SK-N-SH treated with all-trans-retinoic acid at 6 μM for 48 hours (cell line): Measurements from ENCODE around the gene EHBP1.

Experiments used
- ATAC-seq: fragments of 200-7000 bp; cut with Tn5 transposase; 3 replicates; pipeline ENCODE4 v1.9.1; 2020; ENCODE audit warnings: mild to moderate bottlenecking, moderate library complexity
- ARNTL ChIP-seq: fragments of 450-650 bp; formaldehyde crosslinking; IDR thresholded peaks from 2 replicates; pipeline ENCODE4 v1.5.0; 2020; ENCODE audit warnings: low read depth, mild to moderate bottlenecking, moderate library complexity, borderline replicate concordance
- BACH2 ChIP-seq: fragments of 250-450 bp; sonication (Bioruptor Pico); IDR thresholded peaks from 2 replicates; pipeline ENCODE4 v1.9.0; 2021; ENCODE audit warnings: mild to moderate bottlenecking, borderline replicate concordance
- CSDC2 ChIP-seq: fragments of 250-450 bp; sonication (Bioruptor Pico); IDR thresholded peaks from 2 replicates; pipeline ENCODE4 v1.5.0; 2020; ENCODE audit warnings: mild to moderate bottlenecking, moderate library complexity
- CSRNP3 ChIP-seq: fragments of 250-450 bp; sonication (Bioruptor Pico); IDR thresholded peaks from 2 replicates; pipeline ENCODE4 v1.5.1; 2021; ENCODE audit warnings: mild to moderate bottlenecking, moderate library complexity
- ESRRG ChIP-seq: fragments of 250-450 bp; sonication (Bioruptor Pico); IDR thresholded peaks from 2 replicates; pipeline ENCODE4 v1.6.1; 2021; ENCODE audit warnings: mild to moderate bottlenecking
- GLIS3 ChIP-seq: fragments of 250-450 bp; sonication (Bioruptor Pico); IDR thresholded peaks from 2 replicates; pipeline ENCODE4 v1.5.0; 2020; ENCODE audit warnings: mild to moderate bottlenecking, moderate library complexity
- ISL1 ChIP-seq: fragments of 250-450 bp; sonication (Bioruptor Pico); IDR thresholded peaks from 2 replicates; pipeline ENCODE4 v2.1.2; 2022; ENCODE audit warnings: mild to moderate bottlenecking, moderate library complexity
- OSR1 ChIP-seq: fragments of 250-450 bp; sonication (Bioruptor Pico); IDR thresholded peaks from 2 replicates; pipeline ENCODE4 v1.8.0; 2022; ENCODE audit warnings: moderate library complexity, mild to moderate bottlenecking, inconsistent platforms
- PATZ1 ChIP-seq: fragments of 250-450 bp; sonication (Bioruptor Pico); IDR thresholded peaks from 2 replicates; pipeline ENCODE4 v1.8.0; 2020; ENCODE audit warnings: mild to moderate bottlenecking, moderate library complexity, borderline replicate concordance
- POU6F1 ChIP-seq: fragments of 250-450 bp; sonication (Bioruptor Pico); IDR thresholded peaks from 2 replicates; pipeline ENCODE4 v1.8.0; 2021; ENCODE audit warnings: low read depth, mild to moderate bottlenecking, moderate library complexity, borderline replicate concordance
- PPARA ChIP-seq: fragments of 250-450 bp; sonication (Bioruptor Pico); IDR thresholded peaks from 2 replicates; pipeline ENCODE4 v1.5.0; 2020; ENCODE audit warnings: mild to moderate bottlenecking, borderline replicate concordance
- RARB ChIP-seq: fragments of 250-450 bp; sonication (Bioruptor Pico); IDR thresholded peaks from 2 replicates; pipeline ENCODE4 v1.8.0; 2021; ENCODE audit warnings: mild to moderate bottlenecking, moderate library complexity
- SNAI2 ChIP-seq: fragments of 250-450 bp; sonication (Bioruptor Pico); IDR thresholded peaks from 2 replicates; pipeline ENCODE4 v1.5.0; 2020; ENCODE audit warnings: mild to moderate bottlenecking, moderate library complexity
- TSHZ2 ChIP-seq: fragments of 250-450 bp; sonication (Bioruptor Pico); IDR thresholded peaks from 2 replicates; pipeline ENCODE4 v1.5.0; 2020; ENCODE audit warnings: mild to moderate bottlenecking, moderate library complexity
- ZC3H10 ChIP-seq: fragments of 250-450 bp; sonication (Bioruptor Pico); IDR thresholded peaks from 2 replicates; pipeline ENCODE4 v1.5.1; 2021; ENCODE audit warnings: mild to moderate bottlenecking, moderate library complexity
- ZFP30 ChIP-seq: fragments of 450-650 bp; formaldehyde crosslinking; IDR thresholded peaks from 2 replicates; pipeline ENCODE4 v1.5.0; 2022; ENCODE audit warnings: mild to moderate bottlenecking, moderate library complexity
- ZNF565 ChIP-seq: fragments of 450-650 bp; formaldehyde crosslinking; conservative IDR thresholded peaks from 2 replicates; pipeline ENCODE4 v1.5.0; 2020; ENCODE audit warnings: low read depth, mild to moderate bottlenecking, moderate library complexity
- ZNF70 ChIP-seq: fragments of 450-650 bp; formaldehyde crosslinking; IDR thresholded peaks from 2 replicates; pipeline ENCODE4 v1.5.0; 2020; ENCODE audit warnings: mild to moderate bottlenecking, moderate library complexity
- ZNF8 ChIP-seq: fragments of 450-650 bp; formaldehyde crosslinking; IDR thresholded peaks from 2 replicates; pipeline ENCODE4 v1.5.0; 2020; ENCODE audit warnings: mild to moderate bottlenecking, moderate library complexity

The EHBP1 gene

GRCh38 chr2:63009490-63009889 is 304.0 kb downstream of the EHBP1 start (continued):
- no peak for TF ChIP-seq CSRNP3 (CRISPR knock-in tag)
- TF ChIP-seq, all 23 proteins: peak for 0

- no peak for TF ChIP-seq ZNF8
Measured at GRCh38 chr2:63012541-63012940, 307.0 kb downstream of the EHBP1 start.

GRCh38 chr2:63013438-63013837 is 307.9 kb downstream of the EHBP1 start:
- TF ChIP-seq ESRRG (CRISPR knock-in tag) (no peak), PPARA (CRISPR knock-in tag) (no peak), ISL1 (CRISPR knock-in tag) (no peak), TSHZ2 (CRISPR knock-in tag) (no peak), GLIS3 (CRISPR knock-in tag) (no peak), OSR1 (CRISPR knock-in tag) (no peak), PATZ1 (no peak), CSDC2 (CRISPR knock-in tag) (no peak), BACH2 (CRISPR knock-in tag) (no peak), ZNF565 (CRISPR knock-in tag) (no peak), ARNTL (CRISPR knock-in tag) (no peak), CSRNP3 (CRISPR knock-in tag) (no peak), SNAI2 (no peak), ZC3H10 (CRISPR knock-in tag) (no peak), ZNF8 (no peak)
- ATAC-seq: no peak

More at GRCh38 chr2:63012541-63012940, 307.0 kb downstream of the EHBP1 start:
- ATAC-seq: no peak

GRCh38 chr2:63015389-63015788 is 309.9 kb downstream of the EHBP1 start:
- no peak for ATAC-seq
- TF ChIP-seq CSDC2 (CRISPR knock-in tag): no peak
- no peak for TF ChIP-seq CSRNP3 (CRISPR knock-in tag)
- no peak for TF ChIP-seq GLIS3 (CRISPR knock-in tag)
- TF ChIP-seq OSR1 (CRISPR knock-in tag): no peak
- TF ChIP-seq PPARA (CRISPR knock-in tag): no peak
- TF ChIP-seq RARB (CRISPR knock-in tag): no peak
- no peak for TF ChIP-seq TSHZ2 (CRISPR knock-in tag)
- TF ChIP-seq POU6F1 (CRISPR knock-in tag): no peak
- no peak for TF ChIP-seq ISL1 (CRISPR knock-in tag)
- TF ChIP-seq PATZ1: no peak
- no peak for TF ChIP-seq ZC3H10 (CRISPR knock-in tag)
- no peak for TF ChIP-seq BACH2 (CRISPR knock-in tag)
- no peak for TF ChIP-seq ARNTL (CRISPR knock-in tag)
- no peak for TF ChIP-seq SNAI2
- TF ChIP-seq ZNF8: no peak
- no peak for TF ChIP-seq ZNF70
- TF ChIP-seq ZFP30: no peak
